Measurements from ENCODE around the gene LZTFL1.

The LZTFL1 gene

GRCh38 chr3:45807681-45808540, 34.0 kb downstream of the LZTFL1 start:
- TF ChIP-seq POLR2A (IDR thresholded peaks at IDR 0.05; ENCODE audit: low read length) (no peak), GATA1 (IDR thresholded peaks at IDR 0.05; ENCODE audit: low read depth, low read length) (no peak)
- DNase-seq = no peak

GRCh38 chr3:45807133-45807532, 34.8 kb downstream of the LZTFL1 start:
- no peak for TF ChIP-seq POLR2A (IDR thresholded peaks at IDR 0.05; ENCODE audit: low read length)
- DNase-seq = no peak

GRCh38 chr3:45806072-45806471, 35.8 kb downstream of the LZTFL1 start:
- TF ChIP-seq POLR2A (IDR thresholded peaks at IDR 0.05; ENCODE audit: low read length) = no peak
- no peak for TF ChIP-seq GATA1 (IDR thresholded peaks at IDR 0.05; ENCODE audit: low read depth, low read length)
- DNase-seq = no peak

- no peak for DNase-seq
- TF ChIP-seq POLR2A (IDR thresholded peaks at IDR 0.05; ENCODE audit: low read length) = no peak
- no peak for TF ChIP-seq GATA1 (IDR thresholded peaks at IDR 0.05; ENCODE audit: low read depth, low read length)
These were observed 38.5 kb downstream of the LZTFL1 start for GRCh38 chr3:45803252-45803935.

GRCh38 chr3:45802146-45802545, 39.8 kb downstream of the LZTFL1 start:
- no peak for DNase-seq
- TF ChIP-seq POLR2A (IDR thresholded peaks at IDR 0.05; ENCODE audit: low read length) (no peak), GATA1 (IDR thresholded peaks at IDR 0.05; ENCODE audit: low read depth, low read length) (no peak)

GRCh38 chr3:45800611-45801010, 41.3 kb downstream of the LZTFL1 start:
- TF ChIP-seq POLR2A (IDR thresholded peaks at IDR 0.05; ENCODE audit: low read length) (no peak), GATA1 (IDR thresholded peaks at IDR 0.05; ENCODE audit: low read depth, low read length) (no peak)
- no peak for DNase-seq

- TF ChIP-seq GATA1 (IDR thresholded peaks at IDR 0.05; ENCODE audit: low read depth, low read length) (no peak), POLR2A (IDR thresholded peaks at IDR 0.05; ENCODE audit: low read length) (no peak)
- DNase-seq = no peak
These were observed 42.3 kb downstream of the LZTFL1 start for GRCh38 chr3:45799586-45799985.

GRCh38 chr3:45798034-45798433, 43.9 kb downstream of the LZTFL1 start:
- no peak for DNase-seq
- TF ChIP-seq POLR2A (IDR thresholded peaks at IDR 0.05; ENCODE audit: low read length) = no peak
- TF ChIP-seq GATA1 (IDR thresholded peaks at IDR 0.05; ENCODE audit: low read depth, low read length) = no peak

- TF ChIP-seq GATA1 (IDR thresholded peaks at IDR 0.05; ENCODE audit: low read depth, low read length) (no peak), POLR2A (IDR thresholded peaks at IDR 0.05; ENCODE audit: low read length) (no peak)
- DNase-seq = no peak
These were observed 44.8 kb downstream of the LZTFL1 start for GRCh38 chr3:45796902-45797637.

- peak; percentile 33 to 47 for DNase-seq
These were observed 45.8 kb downstream of the LZTFL1 start, which contains the start of gene SLC6A20 for GRCh38 chr3:45795882-45796765. SLC6A20 (minus strand) TSS chr3:45796536; CDS start chr3:45796419, 117 bp downstream.

GRCh38 chr3:45795509-45795881, 46.4 kb downstream of the LZTFL1 start:
- DNase-seq = no peak
- TF ChIP-seq POLR2A (IDR thresholded peaks at IDR 0.05; ENCODE audit: low read length) (no peak), GATA1 (IDR thresholded peaks at IDR 0.05; ENCODE audit: low read depth, low read length) (no peak)

More at GRCh38 chr3:45795882-45796765, 45.8 kb downstream of the LZTFL1 start, which contains the start of gene SLC6A20:
- no peak for TF ChIP-seq POLR2A (IDR thresholded peaks at IDR 0.05; ENCODE audit: low read length)
- TF ChIP-seq GATA1 (IDR thresholded peaks at IDR 0.05; ENCODE audit: low read depth, low read length) = no peak

GRCh38 chr3:45794660-45795059, 47.3 kb downstream of the LZTFL1 start:
- DNase-seq = no peak
- TF ChIP-seq POLR2A (IDR thresholded peaks at IDR 0.05; ENCODE audit: low read length) (no peak), GATA1 (IDR thresholded peaks at IDR 0.05; ENCODE audit: low read depth, low read length) (no peak)

- TF ChIP-seq POLR2A (IDR thresholded peaks at IDR 0.05; ENCODE audit: low read length) (no peak), GATA1 (IDR thresholded peaks at IDR 0.05; ENCODE audit: low read depth, low read length) (no peak)
- DNase-seq = no peak
These were observed 47.8 kb downstream of the LZTFL1 start for GRCh38 chr3:45794177-45794560.
